GM18873 (cell line): ENCODE results near the gene SLC35F4.
"Not testable (repeated sequence)": the region's sequence is repeated elsewhere in the genome, so short reads cannot be mapped to it uniquely, and the experiment has no call there.

Experiments
- ATAC-seq: cut with Tn5 transposase; IDR thresholded peaks from one replicate; pipeline ENCODE4 v1.9.1; 2021; ENCODE audit warnings: mild to moderate bottlenecking, moderate library complexity, moderate number of reproducible peaks; ENCODE audit not compliant: unreplicated experiment, low FRiP score

The SLC35F4 gene

GRCh38 chr14:57735276-57735675, 130.6 kb downstream of the SLC35F4 start:
- no peak for ATAC-seq

- ATAC-seq = no peak
These were observed 133.2 kb downstream of the SLC35F4 start for GRCh38 chr14:57732463-57733285.

GRCh38 chr14:57729208-57730187, 136.4 kb downstream of the SLC35F4 start:
- ATAC-seq = no peak

DNA sequence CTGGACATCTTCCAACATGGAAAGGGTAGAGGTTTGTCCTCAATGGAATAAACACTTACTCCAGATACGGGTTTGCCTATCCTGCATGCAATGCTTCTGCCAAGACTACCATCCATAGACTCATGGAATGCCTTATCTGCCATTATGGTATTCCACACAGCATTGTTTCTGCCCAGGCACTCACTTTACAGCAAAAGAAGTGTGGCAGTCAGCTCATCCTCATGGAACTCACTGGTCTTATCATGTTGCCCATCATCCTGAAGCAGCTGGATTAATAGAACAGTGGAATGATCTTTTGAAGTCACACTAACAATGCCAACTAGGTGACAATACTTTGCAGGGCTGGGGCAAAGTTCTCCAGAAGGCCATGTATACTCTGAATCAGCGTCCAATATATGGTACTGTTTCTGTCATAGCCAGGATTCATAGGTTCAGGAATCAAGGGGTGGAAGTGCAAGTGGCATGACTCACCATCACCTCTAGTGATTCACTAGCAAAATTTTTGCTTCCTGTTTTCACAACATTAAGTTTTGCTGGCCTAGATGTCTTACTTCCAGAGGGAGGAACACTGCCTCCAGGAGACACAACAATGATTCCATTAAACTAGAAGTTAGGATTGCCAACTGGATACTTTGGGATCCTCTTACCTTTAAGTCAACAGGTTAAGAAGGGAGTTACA, 140.4 kb downstream of the SLC35F4 start:
- ATAC-seq = no peak

DNA sequence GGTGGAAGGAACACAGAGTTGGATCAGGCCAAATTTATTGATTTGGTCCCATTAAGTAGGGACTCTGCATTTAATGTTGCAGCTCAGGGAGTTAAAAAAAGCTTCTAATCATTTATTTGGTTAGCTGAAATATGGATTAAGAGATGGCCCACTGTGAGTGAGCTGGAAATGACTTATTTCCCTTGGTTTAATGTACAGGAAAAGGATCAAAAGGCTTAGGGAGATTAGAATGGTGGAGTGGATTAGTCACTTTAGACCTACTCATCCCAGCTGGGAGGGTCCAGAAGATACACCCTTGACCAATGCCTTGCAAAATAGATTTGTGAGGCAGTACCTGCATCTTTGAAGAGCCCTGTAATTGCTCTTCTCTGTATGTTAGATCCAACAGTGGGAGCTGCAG, 143.8 kb downstream of the SLC35F4 start:
- not testable (repeated sequence) for ATAC-seq

GRCh38 chr14:57714487-57714931, 151.4 kb downstream of the SLC35F4 start:
- no peak for ATAC-seq

DNA sequence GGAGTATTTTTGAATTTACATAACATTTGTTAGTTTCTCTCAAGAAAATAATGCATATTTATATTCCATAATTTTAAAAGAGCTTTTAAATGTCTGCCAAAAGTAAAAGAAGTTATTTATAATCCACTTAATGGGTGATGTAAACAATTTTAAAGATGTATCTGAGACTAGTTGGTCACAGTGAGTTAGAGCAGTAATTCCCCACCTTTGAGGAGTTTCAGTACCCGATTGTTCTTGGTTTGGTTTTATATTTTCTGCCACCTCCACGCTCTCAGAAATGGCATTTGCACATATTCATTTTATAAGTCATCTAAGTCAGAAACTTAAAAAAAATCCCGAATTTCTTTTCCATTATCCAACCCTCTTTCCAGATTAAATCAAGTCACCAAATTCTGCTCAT, 153.2 kb downstream of the SLC35F4 start:
- ATAC-seq = no peak

DNA sequence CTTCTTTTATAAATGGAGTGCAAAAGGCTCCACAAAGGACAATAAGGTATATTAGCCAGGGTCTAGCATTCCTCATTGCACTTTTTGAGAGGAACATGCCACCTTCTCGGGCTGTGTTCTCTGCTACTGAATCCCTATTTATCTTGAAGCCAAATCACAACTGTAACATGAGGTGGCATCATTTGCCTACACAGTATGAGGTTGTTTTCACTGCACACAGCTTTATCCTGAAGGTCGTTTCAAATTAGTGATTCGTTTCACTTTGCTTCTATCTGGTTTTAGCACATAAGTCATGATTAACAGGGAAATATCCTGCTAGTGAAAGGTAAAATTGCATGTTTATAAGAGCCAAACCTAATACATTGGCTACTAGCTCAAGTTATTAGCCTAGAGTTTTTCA, 153.8 kb downstream of the SLC35F4 start:
- no peak for ATAC-seq

DNA sequence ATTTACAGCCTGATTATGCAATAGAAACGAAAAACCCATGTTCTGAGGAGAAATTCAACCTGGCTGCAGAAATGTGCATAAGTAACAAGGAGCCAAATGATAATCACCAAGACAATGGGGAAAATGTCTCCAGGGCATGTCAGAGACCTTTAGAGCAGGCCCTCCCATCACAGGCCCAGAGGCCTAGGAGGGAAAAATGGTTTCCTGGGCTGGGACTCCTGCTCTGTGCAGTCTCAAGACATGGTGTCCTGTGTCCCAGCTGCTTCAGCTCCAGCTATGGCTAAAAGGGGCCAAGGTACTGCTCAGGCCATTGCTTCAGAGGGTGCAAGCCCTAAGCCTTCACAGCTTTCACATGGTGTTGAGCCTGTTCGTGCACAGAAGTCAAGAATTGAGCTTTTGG, 156.0 kb downstream of the SLC35F4 start:
- no peak for ATAC-seq

GRCh38 chr14:57709086-57709485, 156.8 kb downstream of the SLC35F4 start:
- ATAC-seq = not testable (repeated sequence)

DNA sequence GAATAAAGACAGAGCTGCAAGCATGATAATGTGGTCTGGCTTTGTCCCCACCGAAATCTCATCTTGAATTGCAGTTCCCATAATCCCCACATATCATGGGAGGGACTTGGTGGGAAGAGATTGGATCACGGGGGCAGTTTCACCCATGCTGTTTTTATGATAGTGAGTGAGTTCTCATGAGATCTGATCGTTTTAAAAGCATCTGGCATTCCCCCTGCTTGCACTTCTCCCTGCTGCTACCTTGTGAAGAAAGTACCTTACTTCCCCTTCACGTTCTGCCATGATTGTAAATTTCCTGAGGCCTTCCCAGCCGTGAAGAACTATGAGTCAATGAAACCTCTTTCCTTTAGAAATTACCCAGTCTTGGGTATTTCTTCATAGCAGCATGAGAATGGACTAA, 158.7 kb downstream of the SLC35F4 start:
- no peak for ATAC-seq

GRCh38 chr14:57704763-57705162, 161.1 kb downstream of the SLC35F4 start:
- ATAC-seq = no peak

DNA sequence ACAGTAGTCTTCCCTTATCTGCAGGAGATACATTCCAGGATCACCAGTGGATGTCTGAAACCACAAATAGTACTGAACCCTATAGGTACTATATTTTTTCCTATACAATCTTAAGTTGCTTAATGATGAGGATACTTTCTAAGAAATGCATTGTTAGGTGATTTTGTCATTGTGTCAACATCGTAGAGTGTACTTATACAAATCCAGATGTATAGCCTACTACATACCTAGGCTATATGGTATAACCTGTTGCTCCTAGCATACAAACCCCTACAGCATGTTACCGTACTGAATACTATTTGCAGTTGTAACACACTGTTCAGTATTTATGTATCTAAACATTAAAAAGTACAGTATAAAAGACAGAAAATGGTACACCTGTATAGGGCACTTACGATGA, 165.9 kb downstream of the SLC35F4 start:
- ATAC-seq = no peak

DNA sequence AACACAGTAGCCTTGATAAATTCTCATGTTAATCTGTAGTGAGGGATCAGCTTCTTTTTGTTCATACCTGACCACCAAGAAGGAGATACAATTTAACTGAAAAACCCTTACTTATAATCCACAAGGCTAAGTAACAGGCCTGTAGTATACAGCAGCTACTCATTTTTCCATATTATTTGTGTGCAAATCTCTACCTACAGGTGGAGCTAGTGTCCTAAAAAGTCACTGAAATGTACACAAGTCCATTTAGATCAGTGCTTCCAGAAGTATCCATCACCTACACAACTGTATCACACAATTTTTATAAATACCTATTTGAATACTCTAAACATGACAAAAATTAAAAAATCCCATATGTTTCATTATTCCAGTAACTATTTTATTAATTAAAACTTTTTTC, 173.2 kb downstream of the SLC35F4 start:
- no peak for ATAC-seq

- no peak for ATAC-seq
These were observed 178.5 kb downstream of the SLC35F4 start for GRCh38 chr14:57687416-57687815.

- no peak for ATAC-seq
These were observed 179.6 kb downstream of the SLC35F4 start for GRCh38 chr14:57686304-57686703.

DNA sequence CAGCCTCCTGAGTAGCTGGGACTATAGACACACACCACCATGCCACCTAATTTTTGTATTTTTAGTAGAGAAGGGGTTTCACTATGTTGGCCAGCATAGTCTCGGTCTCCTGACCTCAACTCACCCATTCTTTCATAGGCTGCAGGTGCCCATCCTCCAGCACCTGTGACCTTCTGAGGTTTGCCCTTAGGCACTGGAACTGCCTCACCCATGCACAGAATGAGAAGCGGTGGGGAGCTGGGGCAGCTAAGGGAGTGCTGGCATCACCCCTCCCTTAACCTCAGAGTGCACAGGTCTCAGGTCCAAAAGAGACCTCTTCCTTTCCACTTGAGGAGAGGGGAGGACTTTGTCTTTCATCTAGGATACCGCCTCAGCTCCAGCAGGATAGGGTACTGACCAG, 194.9 kb downstream of the SLC35F4 start:
- ATAC-seq = no peak

DNA sequence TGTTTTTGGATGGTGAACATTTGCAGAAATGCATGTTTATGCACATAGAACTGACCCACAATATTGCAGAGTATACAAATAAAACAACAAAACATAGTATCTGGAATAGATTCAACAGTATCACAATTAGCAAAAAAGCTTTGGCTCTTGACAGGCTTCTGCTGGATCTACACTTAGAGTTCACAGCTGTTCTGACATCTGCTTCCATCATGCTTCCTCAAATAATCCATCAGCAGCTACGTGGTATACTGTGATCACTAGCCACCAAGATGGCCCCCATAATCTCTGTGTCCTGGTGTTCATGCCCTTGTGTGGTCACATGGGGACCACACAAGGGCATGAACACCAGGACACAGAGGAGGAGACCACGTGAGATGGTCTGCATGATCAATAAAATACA, 205.7 kb downstream of the SLC35F4 start:
- no peak for ATAC-seq

DNA sequence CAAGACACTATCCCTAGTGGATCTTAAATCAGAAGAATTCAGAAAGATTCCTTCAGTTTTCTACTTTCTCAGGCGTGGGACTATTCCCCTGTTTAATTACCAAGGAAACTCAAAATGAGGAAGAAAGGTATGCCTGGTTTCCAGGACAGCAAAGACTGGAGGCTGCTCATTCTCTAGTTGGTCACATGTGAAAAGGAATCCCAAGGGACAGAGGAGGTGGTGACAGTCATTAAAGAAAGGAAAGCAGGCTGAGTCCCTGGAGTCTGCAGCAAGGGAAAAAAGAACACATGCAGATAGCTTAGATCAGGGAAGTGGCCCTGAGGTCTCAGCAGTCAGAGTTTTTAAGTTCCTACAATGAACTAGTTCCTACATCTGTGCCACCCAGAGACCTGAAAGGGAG, 206.8 kb downstream of the SLC35F4 start:
- no peak for ATAC-seq

- ATAC-seq = no peak
These were observed 208.4 kb downstream of the SLC35F4 start for GRCh38 chr14:57657487-57657886.

DNA sequence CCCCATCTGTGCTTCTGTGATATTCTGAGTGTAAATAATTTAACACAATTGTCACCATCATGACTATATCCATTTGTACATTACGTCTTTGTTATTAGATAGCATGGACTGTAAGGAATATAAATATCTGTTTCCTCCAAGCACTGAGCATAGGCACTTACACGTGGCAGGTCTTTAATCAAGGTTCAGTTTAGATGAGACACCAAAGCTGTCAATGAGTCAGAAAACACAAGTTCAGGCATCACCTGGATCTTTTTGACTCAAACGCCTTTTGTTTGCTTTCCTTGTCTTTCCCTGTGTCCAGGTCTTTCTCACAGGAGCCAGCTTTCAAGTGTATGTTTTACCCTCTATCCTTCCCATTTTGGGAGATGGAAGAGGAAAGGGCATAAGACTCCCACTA, 209.0 kb downstream of the SLC35F4 start:
- no peak for ATAC-seq
